IMR-90 (cell line): ENCODE results near the gene ANKRD13A. TPM values are rescaled to one million over a fixed set of nuclear protein-coding genes. Genes with fewer than 3 reads are reported as not detected.
A peak's percentile ranks its signal among the peaks of the same experiment; 100 is the strongest.

Experiments used
- ATAC-seq: fragments of 200-7000 bp; cut with Tn5 transposase; 2 replicates; pipeline ENCODE4 v1.9.1; 2020; ENCODE audit warnings: low read depth, mild to moderate bottlenecking, moderate library complexity
- BruUV-seq: library from RNA; stranded (reverse); fragments of 400-500 nt; replicated peaks from 2 replicates; lab custom pipeline; 2021; lab: Mats Ljungman, UMichigan
- CTCF ChIA-PET: fragments of 300-600 bp; formaldehyde crosslinking; extraction: SDS; loops from one replicate; lab custom pipeline; 2021; ENCODE audit warnings: antibody characterized with exemption; lab: Yijun Ruan, JAX
- POLR2A ChIA-PET: fragments of 300-600 bp; sonication (Branson Sonifier 250); formaldehyde crosslinking; loops from one replicate; lab custom pipeline; 2022; ENCODE audit warnings: antibody characterized with exemption; ENCODE audit not compliant: unreplicated experiment; lab: Charles Lee
- DNase-seq: peaks from one replicate; pipeline ENCODE4 v3.0.0; 2013
- H2AFZ ChIP-seq: replicated peaks from 2 replicates; pipeline ENCODE3; 2013; ENCODE audit warnings: low read length, mild to moderate bottlenecking; ENCODE audit not compliant: poor library complexity
- H2AK5ac ChIP-seq: 2 replicates; pipeline ENCODE4 v1.6.1; 2013; ENCODE audit warnings: low read depth, low read length, inconsistent platforms
- H2AK9ac ChIP-seq: replicated peaks from 2 replicates; pipeline ENCODE3; 2013; ENCODE audit warnings: mild to moderate bottlenecking, low read depth, low read length, moderate library complexity; ENCODE audit not compliant: poor library complexity
- H2BK120ac ChIP-seq: 2 replicates; pipeline ENCODE4 v1.6.1; 2013; ENCODE audit warnings: low read depth, low read length, inconsistent platforms
- H2BK15ac ChIP-seq: 3 replicates; pipeline ENCODE4 v1.6.1; 2013; ENCODE audit warnings: low read depth, low read length, inconsistent platforms
- H2BK20ac ChIP-seq: 2 replicates; pipeline ENCODE4 v1.6.1; 2013; ENCODE audit warnings: low read depth, mild to moderate bottlenecking, inconsistent platforms, low read length, moderate library complexity
- H2BK5ac ChIP-seq: 2 replicates; pipeline ENCODE4 v1.6.1; 2013; ENCODE audit warnings: mild to moderate bottlenecking, low read depth, low read length, inconsistent platforms; ENCODE audit not compliant: poor library complexity, severe bottlenecking
- H3K14ac ChIP-seq: replicated peaks from 2 replicates; pipeline ENCODE4 v1.6.1; 2013; ENCODE audit warnings: low read depth, low read length, inconsistent platforms
- H3K18ac ChIP-seq: 2 replicates; pipeline ENCODE4 v1.6.1; 2013; ENCODE audit warnings: low read depth, low read length, control low read depth
- H3K23ac ChIP-seq: 2 replicates; pipeline ENCODE4 v1.6.1; 2013; ENCODE audit warnings: low read depth, low read length, inconsistent platforms
- H3K27ac ChIP-seq: 2 replicates; pipeline ENCODE4 v1.5.1; 2013; ENCODE audit warnings: mild to moderate bottlenecking, control low read depth, low read length; ENCODE audit not compliant: insufficient read depth
- H3K27me3 ChIP-seq: 2 replicates; pipeline ENCODE4 v1.6.1; 2013; ENCODE audit warnings: low read length; ENCODE audit not compliant: control insufficient read depth, insufficient read depth
- H3K36me3 ChIP-seq: 2 replicates; pipeline ENCODE4 v1.6.1; 2013; ENCODE audit warnings: low read length, mixed read lengths; ENCODE audit not compliant: control insufficient read depth, insufficient read depth
- H3K4ac ChIP-seq: 2 replicates; pipeline ENCODE4 v1.6.1; 2013; ENCODE audit warnings: low read depth, low read length, inconsistent platforms
- H3K4me1 ChIP-seq: 2 replicates; pipeline ENCODE4 v1.6.1; 2013; ENCODE audit warnings: low read length, mixed read lengths; ENCODE audit not compliant: control insufficient read depth, insufficient read depth
- H3K4me2 ChIP-seq: 2 replicates; pipeline ENCODE4 v1.6.1; 2013; ENCODE audit warnings: low read depth, mild to moderate bottlenecking, control low read depth, low read length, moderate library complexity
- H3K4me3 ChIP-seq: 2 replicates; pipeline ENCODE4 v1.5.1; 2013; ENCODE audit warnings: low read depth, mild to moderate bottlenecking, control low read depth, low read length, moderate library complexity; ENCODE audit not compliant: insufficient read depth
- H3K56ac ChIP-seq: 2 replicates; pipeline ENCODE4 v1.6.1; 2013; ENCODE audit warnings: low read length, inconsistent platforms; ENCODE audit not compliant: insufficient read depth; ENCODE audit errors: extremely low read depth
- H3K79me1 ChIP-seq, 2 experiments: 2 replicates each; pipeline ENCODE4 v1.6.1; 2013; ENCODE audit warnings: low read length in 2 of 2, inconsistent platforms in 1 of 2, low read depth in 1 of 2
- H3K9ac ChIP-seq: 2 replicates; pipeline ENCODE4 v1.6.1; 2013; ENCODE audit warnings: low read depth, low read length, control low read depth
- H3K9me1 ChIP-seq: 2 replicates; pipeline ENCODE4 v1.6.1; 2013; ENCODE audit warnings: low read length, inconsistent platforms; ENCODE audit not compliant: insufficient read depth
- H3K9me3 ChIP-seq: 2 replicates; pipeline ENCODE4 v1.6.1; 2013; ENCODE audit warnings: low read length; ENCODE audit not compliant: control insufficient read depth, insufficient read depth
- H4K20me1 ChIP-seq: 2 replicates; pipeline ENCODE4 v1.6.1; 2013; ENCODE audit warnings: low read length, inconsistent platforms; ENCODE audit not compliant: insufficient read depth
- H4K5ac ChIP-seq: 2 replicates; pipeline ENCODE4 v1.6.1; 2013; ENCODE audit warnings: mild to moderate bottlenecking, low read depth, low read length, control low read depth
- H4K8ac ChIP-seq, 2 experiments: 2 replicates each; pipeline ENCODE4 v1.6.1; 2013; ENCODE audit warnings: low read depth in 2 of 2, low read length in 2 of 2, control low read depth in 1 of 2, inconsistent platforms in 1 of 2
- H4K91ac ChIP-seq: 2 replicates; pipeline ENCODE4 v1.6.1; 2013; ENCODE audit warnings: low read depth, low read length, inconsistent platforms; ENCODE audit not compliant: insufficient read depth
- BHLHE40 ChIP-seq: fragments of 150-350 bp; IDR thresholded peaks from 2 replicates; pipeline ENCODE4 v1.6.1; 2016; ENCODE audit warnings: mild to moderate bottlenecking, low read depth, low read length
- CEBPB ChIP-seq: IDR thresholded peaks from 2 replicates; pipeline ENCODE4 v1.6.1; 2012; ENCODE audit warnings: low read depth, low read length, improper control_type of control experiment
- FOS ChIP-seq: fragments of 150-350 bp; IDR thresholded peaks from 2 replicates; pipeline ENCODE4 v1.6.1; 2016; ENCODE audit warnings: low read depth, low read length
- MAFK ChIP-seq: IDR thresholded peaks from 2 replicates; pipeline ENCODE4 v1.6.1; 2012; ENCODE audit warnings: low read depth, low read length, improper control_type of control experiment
- RAD21 ChIP-seq: IDR thresholded peaks from 2 replicates; pipeline ENCODE4 v1.6.1; 2012; ENCODE audit warnings: low read length, improper control_type of control experiment
- WGBS, 2 experiments: methylation state at CpG; one replicate each; pipeline versions ENCODE4 v1.1.5 to v1.1.7; 2013; ENCODE audit warnings: missing lambda C conversion rate in 2 of 2; ENCODE audit not compliant: insufficient read length in 1 of 2; ENCODE audit errors: extremely low coverage in 2 of 2; 5-methylcytosine and 5-hydroxymethylcytosine counted together
- dilution Hi-C: fragments of 300-500 bp; cut with HindIII; formaldehyde crosslinking; loops from one replicate; pipeline ENCODE4 v1.14.3; 2018; ENCODE audit warnings: low sequenced_read_pairs; ENCODE audit not compliant: unreplicated experiment
- in situ Hi-C: fragments of 300-500 bp; cut with MboI; formaldehyde crosslinking; loops from 3 replicates; pipeline ENCODE4 v1.14.3; 2019; ENCODE audit warnings: low sequenced_read_pairs, inconsistent platforms, mixed read lengths
- intact Hi-C: fragments of 100-400 bp; cut with micrococcal nuclease; formaldehyde crosslinking; loops from 2 replicates; pipeline ENCODE4 v1.10.0; 2022
- polyA plus RNA-seq, 3 experiments: library from polyadenylated mRNA; depleted of rRNA; stranded (reverse); fragments of >200 nt; gene quantifications; 2 replicates each; pipeline ENCODE4 v1.2.3, GENCODE V29; 2012; ENCODE audit warnings: low replicate concordance in 1 of 3
- total RNA-seq: library from RNA; depleted of rRNA; stranded (reverse); fragments of >200 nt; gene quantifications from 2 replicates; pipeline ENCODE4 v1.2.3, GENCODE V29; 2012

ANKRD13A gene
- total and polyA plus RNA-seq, 2 of the 4 experiments (the other 2 are of a cell fraction): 299 to 449 TPM

GRCh38 chr12:109951136-109951535 lies 48.1 kb upstream of the ANKRD13A start:
- peak overlapping the region; percentile 97 for H2BK20ac ChIP-seq
- H3K79me1 ChIP-seq: peaks cover 22 to 44% of the 10 kb centered on the region in 2 experiments
- H3K4ac ChIP-seq: peak overlapping the region; percentile 88; the same call in 1 of the 2 replicates
- no TSS peak for BruUV-seq
- H3K27me3 ChIP-seq: no peaks in the 10 kb centered on the region
- POLR2A ChIA-PET: interaction anchor here (0.7 kb wide), 1 partner anchor 19 kb away, joined by 3 read pairs; no protein-coding TSS in a partner anchor
- peak overlapping the region; percentile 94; the same call in 1 of the 2 replicates for H4K5ac ChIP-seq
- peaks cover 22% of the 10 kb centered on the region for H3K36me3 ChIP-seq
- peak overlapping the region; percentile 96 for H2BK120ac ChIP-seq
- H3K27ac ChIP-seq: peak overlapping the region; percentile 89
- WGBS, 2 experiments: no CpG with 5 or more reads among the region's 5 CpGs
- H2BK5ac ChIP-seq: peak overlapping the region; percentile 99
- ATAC-seq (peak; percentile 66), DNase-seq (peak; percentile 96)
- peak overlapping the region; percentile 88 for H4K91ac ChIP-seq
- peak overlapping the region; percentile 49; the same call in 1 of the 2 replicates for H2AK5ac ChIP-seq
- no peak overlapping the region for H2AFZ ChIP-seq
- H3K9me1 ChIP-seq: peaks cover 32% of the 10 kb centered on the region
- TF ChIP-seq MAFK (0 out of 2 replicates have a peak, but pooled peaks have one; percentile 42), BHLHE40 (peak; percentile 27; the same call in 1 of the 2 replicates), RAD21 (no peak), CEBPB (0 out of 2 replicates have a peak, but pooled peaks have one; percentile 45), FOS (peak; percentile 87)
- CTCF ChIA-PET: no interaction called here
- peak overlapping the region; percentile 69 for H3K56ac ChIP-seq
- H3K9ac ChIP-seq: peak overlapping the region; percentile 5; the same call in 1 of the 2 replicates
- H3K4me1 ChIP-seq: peaks cover 46% of the 10 kb centered on the region
- intact Hi-C loops: no loop called here
- in situ Hi-C loops: no loop called here
- no peak overlapping the region for H3K4me3 ChIP-seq
- peak overlapping the region; percentile 80 for H3K14ac ChIP-seq
- dilution Hi-C loops: no loop called here
- no peaks in the 10 kb centered on the region for H3K9me3 ChIP-seq
- H3K18ac ChIP-seq: peak overlapping the region; percentile 82; the same call in 1 of the 2 replicates
- peak overlapping the region; percentile 79; the same call in 1 of the 2 replicates for H3K23ac ChIP-seq
- H3K4me2 ChIP-seq: peak overlapping the region; percentile 72; the same call in 1 of the 2 replicates
- peak overlapping the region; percentile 98; the same call in 2 of the 3 replicates for H2BK15ac ChIP-seq
- peak overlapping the region; percentile 31 to 90; a peak in 3 of 4 replicates for H4K8ac ChIP-seq
- H2AK9ac ChIP-seq: no peak overlapping the region
- H4K20me1 ChIP-seq: peaks cover 8% of the 10 kb centered on the region; the same call in 1 of the 2 replicates
